BLaER1 (cell line): Measurements from ENCODE around the gene FAM174C.
A peak's percentile ranks its signal among the peaks of the same experiment; 100 is the strongest.

ENCODE experiments used
- H3K27ac ChIP-seq: shearing (Covaris generic); formaldehyde crosslinking; 2 replicates; pipeline ENCODE4 v1.8.1; 2022
- H3K27me3 ChIP-seq: shearing (Covaris generic); formaldehyde crosslinking; 2 replicates; pipeline ENCODE4 v1.8.1; 2022
- H3K36me3 ChIP-seq: shearing (Covaris generic); formaldehyde crosslinking; 2 replicates; pipeline ENCODE4 v1.8.1; 2022
- H3K4me1 ChIP-seq: shearing (Covaris generic); formaldehyde crosslinking; 2 replicates; pipeline ENCODE4 v1.8.1; 2022
- H3K4me2 ChIP-seq: shearing (Covaris generic); formaldehyde crosslinking; 2 replicates; pipeline ENCODE4 v1.8.1; 2022
- H3K4me3 ChIP-seq: shearing (Covaris generic); formaldehyde crosslinking; 2 replicates; pipeline ENCODE4 v1.8.1; 2022
- H3K9ac ChIP-seq: shearing (Covaris generic); formaldehyde crosslinking; 2 replicates; pipeline ENCODE4 v1.8.1; 2022
- H3K9me3 ChIP-seq: shearing (Covaris generic); formaldehyde crosslinking; 2 replicates; pipeline ENCODE4 v1.8.1; 2022
- H4K20me1 ChIP-seq: shearing (Covaris generic); formaldehyde crosslinking; 2 replicates; pipeline ENCODE4 v1.8.1; 2022
- Cebpa-rat ChIP-seq: shearing (Covaris generic); IDR thresholded peaks from 2 replicates; pipeline ENCODE4 v1.8.1; 2022

Gene FAM174C

DNA sequence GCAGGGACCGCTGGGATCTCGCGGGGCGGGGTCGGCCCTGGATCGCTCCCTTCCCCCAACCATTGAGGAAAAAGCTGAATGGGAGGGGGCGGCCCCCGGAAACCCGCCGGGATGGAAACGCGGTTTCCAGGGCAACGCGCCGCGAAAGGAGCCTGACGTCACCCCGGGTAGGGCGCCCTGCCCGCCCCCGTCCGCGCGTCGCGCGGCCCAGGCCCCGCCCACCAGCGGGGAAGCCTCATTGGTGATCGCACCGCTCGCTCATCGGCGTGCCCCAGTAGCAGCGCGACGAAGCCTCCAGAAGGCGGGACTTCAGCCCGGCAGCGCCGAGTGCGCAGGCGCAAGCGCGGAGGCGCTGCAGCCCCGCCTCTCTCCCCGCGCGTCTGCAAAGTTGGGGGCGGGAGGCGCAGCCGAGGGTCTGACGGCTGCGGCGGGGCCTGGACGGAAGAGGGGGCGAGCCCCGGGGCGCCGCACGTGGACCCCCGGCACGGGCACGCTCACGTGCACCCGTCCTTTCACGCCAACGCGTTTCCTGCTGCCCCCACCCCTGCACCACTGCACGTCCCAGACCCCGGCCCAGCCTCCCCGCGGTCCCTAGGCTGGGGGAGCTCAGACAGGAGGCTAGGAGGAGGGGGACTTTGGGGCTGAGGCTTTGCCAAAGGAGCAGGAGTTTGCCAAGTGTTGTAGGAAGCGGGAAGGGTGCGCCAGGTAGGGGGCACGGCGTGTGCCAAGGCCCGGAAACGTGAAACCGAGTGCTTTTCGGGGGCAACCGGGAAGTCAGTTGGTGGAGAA lies 14.4 kb upstream of the FAM174C start:
- H3K27ac ChIP-seq, result peak overlapping the region; percentile 82
- H3K4me2 ChIP-seq, result peak overlapping the region; percentile 100
- H3K27me3 ChIP-seq, result no peaks in the 10 kb centered on the region
- H3K9me3 ChIP-seq, result no peaks in the 10 kb centered on the region
- H3K4me3 ChIP-seq, result peak overlapping the region; percentile 76
- TF ChIP-seq Cebpa-rat, result no peak
- peaks cover 73% of the 10 kb centered on the region for H4K20me1 ChIP-seq
- peak overlapping the region; percentile 77 for H3K9ac ChIP-seq
- H3K4me1 ChIP-seq, result peaks cover 96% of the 10 kb centered on the region
- peaks cover 24% of the 10 kb centered on the region for H3K36me3 ChIP-seq

DNA sequence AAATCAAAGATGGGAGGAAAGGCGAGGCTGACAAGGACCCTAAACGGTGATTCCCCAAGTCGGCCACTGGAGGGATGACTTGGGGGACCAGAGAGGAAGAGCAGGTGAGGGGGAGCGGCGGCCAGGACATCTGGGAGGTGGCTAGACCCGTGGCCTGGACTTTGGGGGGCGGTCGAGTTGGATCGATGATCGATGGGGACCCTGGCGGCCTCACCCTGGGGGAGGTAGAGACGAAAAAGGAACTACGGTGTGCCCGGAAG lies 13.9 kb upstream of the FAM174C start:
- peak overlapping the region; percentile 100 for H3K4me2 ChIP-seq
- no peak for TF ChIP-seq Cebpa-rat
- peaks cover 96% of the 10 kb centered on the region for H3K4me1 ChIP-seq
- peaks cover 19% of the 10 kb centered on the region for H3K36me3 ChIP-seq
- no peaks in the 10 kb centered on the region for H3K9me3 ChIP-seq
- H4K20me1 ChIP-seq, result peaks cover 72% of the 10 kb centered on the region
- H3K27ac ChIP-seq, result peak overlapping the region; percentile 82
- H3K4me3 ChIP-seq, result peak overlapping the region; percentile 76
- no peaks in the 10 kb centered on the region for H3K27me3 ChIP-seq
- peak overlapping the region; percentile 77 for H3K9ac ChIP-seq

GRCh38 chr19:1261798-1262622 lies 13.3 kb upstream of the FAM174C start:
- Histone ChIP-seq H4K20me1 (peaks cover 67% of the 10 kb centered on the region), H3K9me3 (no peaks in the 10 kb centered on the region), H3K9ac (peak overlapping the region; percentile 77), H3K4me1 (peaks cover 96% of the 10 kb centered on the region), H3K4me2 (peak overlapping the region; percentile 100), H3K36me3 (peaks cover 13% of the 10 kb centered on the region), H3K4me3 (peak overlapping the region; percentile 76), H3K27ac (peak overlapping the region; percentile 82), H3K27me3 (no peaks in the 10 kb centered on the region)
- no peak for TF ChIP-seq Cebpa-rat

DNA sequence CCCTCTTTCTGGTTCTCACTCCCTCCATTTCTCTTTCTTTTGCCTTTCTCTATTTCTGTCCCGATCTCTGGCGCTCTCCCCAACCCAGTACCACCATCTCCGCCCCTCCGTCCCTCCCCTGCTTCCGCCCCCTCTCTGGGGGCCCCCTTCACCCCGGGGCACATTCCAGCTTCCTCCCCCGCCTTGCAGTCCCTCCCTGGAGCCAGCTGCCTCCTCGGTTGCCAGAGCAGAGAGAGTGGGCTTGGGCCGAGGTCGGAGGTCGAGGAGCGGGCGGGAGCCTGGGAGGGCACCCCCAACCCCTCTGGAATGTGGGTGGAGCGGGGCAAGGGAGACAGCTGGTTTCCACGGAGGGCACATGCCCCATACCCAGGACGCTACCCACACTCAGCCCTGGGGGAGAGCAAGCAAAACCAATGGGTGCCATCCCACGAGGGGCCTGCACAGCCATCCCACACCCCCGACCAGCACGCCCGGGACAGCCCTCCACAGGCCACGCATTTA lies 12.7 kb upstream of the FAM174C start:
- Histone ChIP-seq H3K27me3 (no peaks in the 10 kb centered on the region), H3K27ac (peak overlapping the region; percentile 82), H4K20me1 (peaks cover 60% of the 10 kb centered on the region), H3K9ac (peak overlapping the region; percentile 77), H3K4me3 (peak overlapping the region; percentile 76), H3K9me3 (no peaks in the 10 kb centered on the region), H3K4me2 (peak overlapping the region; percentile 100), H3K4me1 (peaks cover 96% of the 10 kb centered on the region), H3K36me3 (peaks cover 7% of the 10 kb centered on the region; the same call in 1 of the 2 replicates)
- no peak for TF ChIP-seq Cebpa-rat

- Histone ChIP-seq H3K27me3 (no peaks in the 10 kb centered on the region), H3K9me3 (no peaks in the 10 kb centered on the region), H3K4me1 (peaks cover 96% of the 10 kb centered on the region), H3K36me3 (0 out of 2 replicates have a peak, but pooled peaks cover 1% of the 10 kb centered on the region), H3K4me3 (peak overlapping the region; percentile 76), H4K20me1 (peaks cover 55% of the 10 kb centered on the region), H3K9ac (peak overlapping the region; percentile 77), H3K4me2 (peak overlapping the region; percentile 100), H3K27ac (peak overlapping the region; percentile 82)
- no peak for TF ChIP-seq Cebpa-rat
Observed at GRCh38 chr19:1263188-1263587, 12.1 kb upstream of the FAM174C start.

DNA sequence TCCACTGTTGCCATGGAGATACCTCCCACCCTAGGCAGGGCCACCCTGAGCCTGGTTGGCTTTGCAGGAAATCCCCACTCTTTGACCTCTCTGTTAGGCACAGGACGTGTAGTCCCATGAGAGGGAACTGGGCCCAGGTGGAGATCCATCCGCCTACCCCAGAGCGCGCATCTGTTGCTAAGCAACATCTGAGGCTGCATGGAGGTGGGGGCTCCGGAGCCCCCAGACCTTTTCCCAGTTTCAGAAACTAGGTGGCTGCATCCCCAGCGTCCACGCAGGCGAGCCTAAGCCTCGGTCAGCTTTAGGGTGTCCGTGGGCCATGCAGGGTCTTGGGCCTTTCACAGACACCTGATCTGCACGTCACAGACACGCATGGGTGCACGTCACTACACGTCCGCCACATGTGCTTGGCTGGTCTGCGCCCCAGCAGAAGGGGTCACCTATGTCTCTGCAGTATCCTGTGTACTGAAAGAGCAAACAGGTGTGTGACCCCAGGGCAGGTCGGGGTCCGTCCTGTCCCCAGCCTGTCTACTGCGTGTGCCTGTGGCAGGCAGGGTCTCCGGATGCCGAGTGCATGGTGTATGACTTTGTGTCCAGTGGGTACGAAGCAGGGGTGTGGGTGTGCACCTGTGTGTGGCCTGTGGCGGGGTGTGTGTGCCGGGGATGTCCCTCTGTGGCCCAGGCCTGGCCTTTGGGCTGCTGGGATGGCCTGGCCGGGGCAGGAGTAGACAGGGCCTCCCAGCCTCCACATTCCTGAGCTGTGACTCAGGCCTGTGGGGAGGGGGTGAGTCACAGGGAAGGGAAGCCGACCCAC lies 10.3 kb upstream of the FAM174C start:
- no peaks in the 10 kb centered on the region for H3K27me3 ChIP-seq
- peak overlapping the region; percentile 100 for H3K4me2 ChIP-seq
- TF ChIP-seq Cebpa-rat, result no peak
- H3K9me3 ChIP-seq, result no peaks in the 10 kb centered on the region
- no peak overlapping the region for H3K27ac ChIP-seq
- H4K20me1 ChIP-seq, result peaks cover 43% of the 10 kb centered on the region
- peak overlapping the region; percentile 9; the same call in 1 of the 2 replicates for H3K4me3 ChIP-seq
- peaks cover 87% of the 10 kb centered on the region for H3K4me1 ChIP-seq
- 0 out of 2 replicates have a peak overlapping the region, but pooled peaks have one; percentile 15 for H3K9ac ChIP-seq
- H3K36me3 ChIP-seq, result no peaks in the 10 kb centered on the region

DNA sequence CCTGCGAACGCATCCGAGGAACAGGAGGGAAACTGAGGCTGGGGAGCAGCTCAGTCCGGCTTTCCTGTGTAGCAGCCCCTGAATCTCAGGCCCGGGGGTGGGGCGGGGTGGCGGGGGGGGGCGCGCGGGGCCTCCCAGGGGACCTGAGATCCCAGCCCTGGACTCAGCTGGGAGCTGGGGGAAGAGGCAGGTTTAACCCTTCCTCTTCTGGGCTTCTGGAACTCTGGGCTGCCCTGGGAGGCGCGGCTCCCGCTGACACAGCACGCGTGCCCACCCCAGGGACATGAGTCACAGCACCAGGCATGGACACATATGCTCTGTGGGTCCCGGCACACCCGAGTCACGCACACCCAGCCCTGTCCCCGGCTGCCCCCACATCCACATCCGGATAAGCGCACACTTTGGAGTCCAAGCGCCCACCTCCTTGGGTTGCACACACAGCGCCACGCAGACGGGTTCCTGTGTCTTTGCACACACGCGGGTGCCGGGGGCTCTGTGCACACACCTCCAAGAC lies 9.7 kb upstream of the FAM174C start:
- H3K4me2 ChIP-seq, result peak overlapping the region; percentile 100
- peak overlapping the region; percentile 72 for H3K4me3 ChIP-seq
- no peak overlapping the region; the same call in 1 of the 2 replicates for H3K27ac ChIP-seq
- H3K4me1 ChIP-seq, result peaks cover 87% of the 10 kb centered on the region
- no peak for TF ChIP-seq Cebpa-rat
- peaks cover 4% of the 10 kb centered on the region for H3K36me3 ChIP-seq
- H3K9me3 ChIP-seq, result no peaks in the 10 kb centered on the region
- no peaks in the 10 kb centered on the region for H3K27me3 ChIP-seq
- no peak overlapping the region for H3K9ac ChIP-seq
- peaks cover 44% of the 10 kb centered on the region for H4K20me1 ChIP-seq

DNA sequence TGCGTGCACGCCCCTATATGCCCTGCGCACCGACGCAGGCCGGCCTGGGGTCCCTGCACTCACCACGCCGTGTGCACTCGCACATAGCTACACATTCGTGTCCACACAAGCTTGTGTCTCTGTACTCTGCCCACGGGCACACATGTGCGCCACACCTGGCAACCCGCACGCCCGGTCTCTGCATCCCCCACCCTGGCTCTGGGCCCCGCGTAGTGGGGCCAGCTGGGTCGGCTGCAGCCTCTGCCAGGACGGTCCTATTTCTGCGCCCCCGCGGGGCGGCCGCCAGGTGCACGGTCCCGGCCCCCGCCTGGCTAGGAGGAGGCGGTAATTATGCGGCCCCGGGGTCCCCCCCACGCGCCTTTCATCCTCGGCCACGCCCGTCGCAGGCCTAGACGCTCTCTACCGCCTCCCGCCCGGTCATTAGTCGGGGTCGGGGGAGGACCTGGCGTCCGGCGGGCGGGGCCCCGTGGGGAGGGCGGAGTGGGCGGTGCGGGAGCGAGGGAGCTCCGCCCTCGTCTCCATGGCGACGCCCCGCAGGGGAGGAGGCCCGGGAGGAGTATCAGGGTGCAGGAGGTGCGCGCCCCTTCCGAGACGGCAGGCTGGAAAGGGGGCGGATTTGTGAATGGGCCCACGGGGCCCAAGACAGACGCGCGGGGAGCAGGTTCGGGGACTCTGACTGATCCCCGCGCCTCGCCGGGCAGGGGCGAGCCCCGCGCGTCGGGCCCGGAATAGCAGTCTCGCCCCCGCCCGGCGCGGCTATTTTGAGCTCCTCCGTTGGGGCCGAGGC lies 9.0 kb upstream of the FAM174C start:
- Histone ChIP-seq H3K27me3 (no peaks in the 10 kb centered on the region), H4K20me1 (peaks cover 51% of the 10 kb centered on the region), H3K4me3 (peak overlapping the region; percentile 72), H3K9me3 (no peaks in the 10 kb centered on the region), H3K36me3 (peaks cover 11% of the 10 kb centered on the region), H3K9ac (peak overlapping the region; percentile 77), H3K4me1 (peaks cover 91% of the 10 kb centered on the region), H3K27ac (peak overlapping the region; percentile 71), H3K4me2 (peak overlapping the region; percentile 100)
- TF ChIP-seq Cebpa-rat, result no peak
